ENCODE measurements around the gene DNAH10.

- no peak for TF ChIP-seq EZH2phosphoT487 (IDR thresholded peaks at IDR 0.05; ENCODE audit: insufficient read depth, low read depth)
- no peak for TF ChIP-seq EZH2 (IDR thresholded peaks at IDR 0.05; ENCODE audit: insufficient read depth, poor library complexity, severe bottlenecking)
Measured at GRCh38 chr12:123748661-123749060, 13.4 kb upstream of the DNAH10 start.
